GM23338 (cell line): ENCODE results near the gene JKAMP. TPM values are rescaled to one million over a fixed set of nuclear protein-coding genes. Genes with fewer than 3 reads are reported as not detected.

Source experiments
- ATAC-seq: fragments of 200-7000 bp; cut with Tn5 transposase; 3 replicates; pipeline ENCODE4 v1.9.1; 2020
- DNase-seq: peaks from one replicate; pipeline ENCODE4 v3.0.0-alpha.2; 2015; ENCODE audit warnings: low spot score
- H2AFZ ChIP-seq: fragments of 200-600 bp; sonication (generic); 2 replicates; pipeline ENCODE4 v1.8.0; 2016; ENCODE audit warnings: antibody characterized with exemption, mild to moderate bottlenecking, moderate library complexity
- H3F3A ChIP-seq: fragments of 200-600 bp; sonication (generic); replicated peaks from 2 replicates; pipeline ENCODE4 v1.8.0; 2017; ENCODE audit warnings: antibody characterized with exemption, mixed run types, low read depth
- H3K27ac ChIP-seq: fragments of 200-600 bp; sonication (generic); 2 replicates; pipeline ENCODE4 v1.6.1; 2016; ENCODE audit warnings: low read depth
- H3K27me3 ChIP-seq: fragments of 200-600 bp; sonication (generic); 2 replicates; pipeline ENCODE4 v1.8.0; 2016; ENCODE audit warnings: mild to moderate bottlenecking, mixed run types, moderate library complexity; ENCODE audit not compliant: insufficient read depth
- H3K36me3 ChIP-seq: fragments of 200-600 bp; sonication (generic); 2 replicates; pipeline ENCODE4 v1.8.0; 2016; ENCODE audit warnings: mild to moderate bottlenecking; ENCODE audit not compliant: insufficient read depth
- H3K4me1 ChIP-seq: fragments of 200-600 bp; sonication (generic); 2 replicates; pipeline ENCODE4 v1.8.0; 2016; ENCODE audit warnings: mild to moderate bottlenecking, moderate library complexity; ENCODE audit not compliant: insufficient read depth
- H3K4me2 ChIP-seq: fragments of 200-600 bp; sonication (generic); 2 replicates; pipeline ENCODE4 v1.7.1; 2017; ENCODE audit warnings: mixed run types
- H3K4me3 ChIP-seq: fragments of 200-600 bp; sonication (generic); 2 replicates; pipeline ENCODE4 v1.6.1; 2016; ENCODE audit warnings: mixed run types
- H3K79me2 ChIP-seq: fragments of 200-600 bp; sonication (generic); replicated peaks from 2 replicates; pipeline ENCODE4 v1.8.0; 2017; ENCODE audit warnings: mild to moderate bottlenecking; ENCODE audit not compliant: insufficient read depth
- H3K9me2 ChIP-seq: fragments of 200-600 bp; sonication (generic); 2 replicates; pipeline ENCODE4 v1.8.0; 2017; ENCODE audit not compliant: insufficient read depth
- H4K20me1 ChIP-seq: fragments of 200-600 bp; sonication (generic); replicated peaks from 2 replicates; pipeline ENCODE4 v1.8.0; 2017; ENCODE audit warnings: mild to moderate bottlenecking; ENCODE audit not compliant: insufficient read depth
- H3K27ac Mint-ChIP-seq: 2 replicates; pipeline ENCODE4 v1.8.0; 2020; ENCODE audit warnings: inconsistent platforms, mild to moderate bottlenecking, moderate library complexity, mixed read lengths
- H3K27me3 Mint-ChIP-seq: 3 replicates; pipeline ENCODE4 v1.8.0; 2022; ENCODE audit warnings: low read depth, mild to moderate bottlenecking, moderate library complexity, mixed read lengths, inconsistent platforms; ENCODE audit not compliant: insufficient read depth, poor library complexity
- H3K36me3 Mint-ChIP-seq: 3 replicates; pipeline ENCODE4 v1.8.0; 2021; ENCODE audit warnings: low read depth, mild to moderate bottlenecking, inconsistent platforms, moderate library complexity, mixed read lengths
- H3K4me1 Mint-ChIP-seq: 3 replicates; pipeline ENCODE4 v1.8.0; 2020; ENCODE audit warnings: mild to moderate bottlenecking, inconsistent platforms, mixed read lengths
- H3K4me3 Mint-ChIP-seq: 3 replicates; pipeline ENCODE4 v1.8.0; 2021; ENCODE audit warnings: moderate library complexity, mild to moderate bottlenecking, inconsistent platforms, mixed read lengths
- H3K9me3 Mint-ChIP-seq: 3 replicates; pipeline ENCODE4 v1.8.0; 2020; ENCODE audit warnings: moderate library complexity, mild to moderate bottlenecking, inconsistent platforms, mixed read lengths
- CTCF ChIP-seq, 2 experiments: fragments of 200-600 bp in 1 of 2; sonication (generic) in 1 of 2; conservative IDR thresholded peaks; 2 replicates each; pipeline versions ENCODE4 v1.5.1 to v1.6.1; 2016 to 2017; ENCODE audit warnings: antibody characterized with exemption in 2 of 2, low read depth in 2 of 2, mild to moderate bottlenecking in 2 of 2, moderate library complexity in 1 of 2
- EZH2 ChIP-seq: fragments of 200-600 bp; sonication (generic); IDR thresholded peaks from one replicate; pipeline ENCODE4 v1.8.0; 2017; ENCODE audit warnings: antibody characterized with exemption, mild to moderate bottlenecking, low read depth; ENCODE audit not compliant: unreplicated experiment
- EZH2phosphoT487 ChIP-seq: fragments of 200-600 bp; sonication (generic); IDR thresholded peaks from one replicate; pipeline ENCODE4 v1.8.1; 2018; ENCODE audit warnings: antibody characterized with exemption; ENCODE audit not compliant: unreplicated experiment
- JUNB ChIP-seq: IDR thresholded peaks from one replicate; pipeline ENCODE4 v1.6.1; 2016; ENCODE audit warnings: antibody characterized with exemption; ENCODE audit not compliant: unreplicated experiment
- REST ChIP-seq: IDR thresholded peaks from one replicate; pipeline ENCODE4 v1.6.1; 2018; ENCODE audit warnings: antibody characterized with exemption; ENCODE audit not compliant: unreplicated experiment
- STAT1 ChIP-seq: IDR thresholded peaks from one replicate; pipeline ENCODE4 v1.6.1; 2016; ENCODE audit warnings: antibody characterized with exemption; ENCODE audit not compliant: unreplicated experiment
- ZNF114 ChIP-seq: fragments of 250-450 bp; sonication (Bioruptor Pico); IDR thresholded peaks from 2 replicates; pipeline ENCODE4 v1.5.0; 2020; ENCODE audit warnings: mild to moderate bottlenecking, moderate library complexity
- ZNF331 ChIP-seq: fragments of 250-450 bp; sonication (Bioruptor Pico); IDR thresholded peaks from 2 replicates; pipeline ENCODE4 v1.5.0; 2020; ENCODE audit warnings: low read depth, mild to moderate bottlenecking, moderate library complexity
- polyA plus RNA-seq: library from polyadenylated mRNA; unstranded; fragments of >200 nt; fragmentation: Nextera tagmentation; extraction: Ambion mirVana; gene quantifications from 2 replicates; pipeline ENCODE4 v1.2.1, GENCODE V29; 2016
- total RNA-seq: library from RNA; depleted of rRNA; stranded (reverse); fragments of >200 nt; shearing (Covaris generic); gene quantifications from 2 replicates; pipeline ENCODE4 v1.2.3, GENCODE V29; 2014
- TF ChIP-seq, protein P1 (sequence below): IDR thresholded peaks from 2 replicates; pipeline ENCODE4 v1.6.1; 2016; ENCODE audit warnings: antibody characterized with exemption

Gene JKAMP
- total and polyA plus RNA-seq, 2 experiments from 2014 or later: 31.6 to 66.8 TPM

DNA sequence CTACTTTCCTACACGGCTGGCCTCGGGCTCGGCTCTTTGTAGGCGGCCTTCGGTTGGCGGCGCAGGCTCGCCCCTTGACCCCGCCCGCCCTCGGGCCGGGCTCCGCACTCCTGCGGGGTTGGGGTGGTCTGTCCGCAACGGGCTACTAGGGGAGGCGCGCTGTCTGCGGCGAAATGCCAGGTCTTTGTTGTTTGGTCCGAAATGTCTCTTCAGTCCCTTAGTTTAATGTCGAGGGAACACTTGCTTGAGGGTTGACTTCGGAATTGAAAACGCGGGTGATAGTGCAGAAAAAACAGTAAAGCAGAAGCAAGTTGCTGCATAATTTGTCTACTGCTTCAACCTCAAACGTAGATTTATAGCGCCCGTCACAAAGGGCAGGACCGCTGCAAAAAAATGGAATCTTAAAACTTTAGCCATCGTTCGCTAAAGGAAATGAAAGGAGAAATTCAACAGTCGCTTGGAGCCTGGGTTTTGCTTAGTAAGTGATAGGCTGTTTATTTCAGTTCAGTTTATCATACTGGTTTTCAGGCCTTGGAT lies 390 bp downstream of the JKAMP start (continued):
- TF ChIP-seq STAT1 (no peak), ZNF114 (no peak), EZH2 (no peak), REST (no peak), ZNF331 (no peak)
- TF ChIP-seq, protein P1, sequence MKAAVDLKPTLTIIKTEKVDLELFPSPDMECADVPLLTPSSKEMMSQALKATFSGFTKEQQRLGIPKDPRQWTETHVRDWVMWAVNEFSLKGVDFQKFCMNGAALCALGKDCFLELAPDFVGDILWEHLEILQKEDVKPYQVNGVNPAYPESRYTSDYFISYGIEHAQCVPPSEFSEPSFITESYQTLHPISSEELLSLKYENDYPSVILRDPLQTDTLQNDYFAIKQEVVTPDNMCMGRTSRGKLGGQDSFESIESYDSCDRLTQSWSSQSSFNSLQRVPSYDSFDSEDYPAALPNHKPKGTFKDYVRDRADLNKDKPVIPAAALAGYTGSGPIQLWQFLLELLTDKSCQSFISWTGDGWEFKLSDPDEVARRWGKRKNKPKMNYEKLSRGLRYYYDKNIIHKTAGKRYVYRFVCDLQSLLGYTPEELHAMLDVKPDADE: no peak

DNA sequence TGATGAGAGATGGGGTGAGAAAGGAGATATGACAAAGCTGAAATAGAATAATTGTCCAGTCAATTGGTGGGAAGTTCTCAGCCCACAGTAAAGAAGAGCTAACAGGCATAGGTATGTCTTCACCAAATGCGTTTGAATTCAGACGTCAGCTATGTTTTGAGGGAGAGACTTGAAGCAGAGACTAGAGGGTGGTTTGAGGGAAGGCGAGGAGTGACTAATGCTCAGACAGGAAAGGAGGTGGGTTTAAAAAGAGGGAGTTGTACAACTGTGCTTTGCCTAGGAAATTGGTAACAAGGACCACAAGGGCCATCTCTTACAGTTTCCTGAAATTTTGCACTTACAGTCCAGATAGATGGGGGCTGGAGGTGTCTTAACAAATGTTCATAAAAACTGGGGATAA lies 6.4 kb downstream of the JKAMP start:
- no peak overlapping the region for H2AFZ ChIP-seq
- H3K4me1 ChIP-seq: no peaks in the 10 kb centered on the region
- H3F3A ChIP-seq: no peaks in the 10 kb centered on the region
- no peaks in the 10 kb centered on the region for H3K27me3 ChIP-seq
- no peaks in the 10 kb centered on the region for H3K9me3 Mint-ChIP-seq
- H3K4me2 ChIP-seq: no peak overlapping the region
- ATAC-seq (no peak), DNase-seq (no peak)
- peaks cover 28% of the 10 kb centered on the region for H3K36me3 ChIP-seq
- H4K20me1 ChIP-seq: 0 out of 2 replicates have a peak, but pooled peaks cover 2% of the 10 kb centered on the region
- H3K9me2 ChIP-seq: no peaks in the 10 kb centered on the region
- peaks cover 17% of the 10 kb centered on the region for H3K79me2 ChIP-seq
- no peak overlapping the region for H3K27ac ChIP-seq
- no peak overlapping the region for H3K4me3 ChIP-seq
- peaks cover 60% of the 10 kb centered on the region for H3K36me3 Mint-ChIP-seq
- no peak overlapping the region for H3K27ac Mint-ChIP-seq
- H3K4me1 Mint-ChIP-seq: no peaks in the 10 kb centered on the region; the same call in 2 of the 3 replicates
- no peaks in the 10 kb centered on the region for H3K27me3 Mint-ChIP-seq
- H3K4me3 Mint-ChIP-seq: no peak overlapping the region
- no peak for TF ChIP-seq ZNF114
- TF ChIP-seq EZH2phosphoT487: no peak
- TF ChIP-seq CTCF (conservative IDR thresholded peaks at IDR 0.05; ENCODE audit: low read depth in 2 of 2): no peak
- no peak for TF ChIP-seq REST
- no peak for TF ChIP-seq JUNB
